Astrocyte of the cerebellum (primary cell): Measurements from ENCODE around the gene HCN2.
"Not testable (repeated sequence)": the region's sequence is repeated elsewhere in the genome, so short reads cannot be mapped to it uniquely, and the experiment has no call there.

ENCODE experiments used
- DNase-seq: peaks from one replicate; pipeline ENCODE4 v3.0.0-alpha.2; 2011; ENCODE audit warnings: low read depth
- H3K4me3 ChIP-seq: 2 replicates; pipeline ENCODE4 v1.5.1; 2011; ENCODE audit warnings: mild to moderate bottlenecking, low read depth, low read length, moderate library complexity
- CTCF ChIP-seq: IDR thresholded peaks from 2 replicates; pipeline ENCODE4 v1.5.1; 2012; ENCODE audit warnings: low read length, low read depth, moderate library complexity, mild to moderate bottlenecking; ENCODE audit errors: missing control alignments
- in situ Hi-C: cut with HindIII; loops from 2 replicates; pipeline ENCODE4 v1.10.0; 2017; ENCODE audit warnings: low sequenced_read_pairs

HCN2 gene

GRCh38 chr19:623175-623916 lies 33.7 kb downstream of the HCN2 start:
- TF ChIP-seq CTCF = no peak
- no peak for DNase-seq
- in situ Hi-C loops = no loop called here
- no peak overlapping the region for H3K4me3 ChIP-seq

GRCh38 chr19:623974-624373 lies 34.3 kb downstream of the HCN2 start:
- in situ Hi-C loops = no loop called here
- H3K4me3 ChIP-seq = no peak overlapping the region
- DNase-seq = peak; percentile 97
- no peak for TF ChIP-seq CTCF

GRCh38 chr19:624433-625109 lies 34.9 kb downstream of the HCN2 start:
- TF ChIP-seq CTCF = no peak
- H3K4me3 ChIP-seq = no peak overlapping the region
- in situ Hi-C loops = no loop called here
- no peak for DNase-seq

- no peak for TF ChIP-seq CTCF
- in situ Hi-C loops = no loop called here
- H3K4me3 ChIP-seq = no peak overlapping the region
- DNase-seq = no peak
Measured at GRCh38 chr19:625257-625656, 35.6 kb downstream of the HCN2 start.

- H3K4me3 ChIP-seq, in situ Hi-C loops, DNase-seq: not testable (repeated sequence)
Measured at GRCh38 chr19:626566-626965, 36.9 kb downstream of the HCN2 start.

- no peak for DNase-seq
- no peak overlapping the region for H3K4me3 ChIP-seq
- in situ Hi-C loops = no loop called here
- peak; percentile 40 for TF ChIP-seq CTCF
Measured at GRCh38 chr19:628168-628567, 38.5 kb downstream of the HCN2 start.

- DNase-seq, in situ Hi-C loops, H3K4me3 ChIP-seq: not testable (repeated sequence)
Measured at GRCh38 chr19:629515-629914, 39.8 kb downstream of the HCN2 start.
